SU-DHL-6 (cell line): ENCODE measurements around the gene BRSK1.

Experiments
- H2AFZ ChIP-seq: fragments of 200-600 bp; sonication (generic); 2 replicates; pipeline ENCODE4 v1.6.1; 2014; ENCODE audit warnings: low read depth, mild to moderate bottlenecking, moderate library complexity, mixed read lengths, antibody characterized with exemption, low read length; ENCODE audit not compliant: severe bottlenecking
- H3F3A ChIP-seq: fragments of 200-600 bp; shearing (Covaris generic); 2 replicates; pipeline ENCODE4 v1.6.0; 2016; ENCODE audit warnings: antibody characterized with exemption, mild to moderate bottlenecking; ENCODE audit not compliant: insufficient read depth
- H3K27ac ChIP-seq: fragments of 200-600 bp; sonication (generic); 2 replicates; pipeline ENCODE4 v1.5.1; 2016; ENCODE audit warnings: low read depth, mild to moderate bottlenecking, low read length, moderate library complexity, mixed read lengths
- H3K27me3 ChIP-seq: fragments of 200-600 bp; sonication (generic), shearing (Covaris generic); 2 replicates; pipeline ENCODE4 v1.6.0; 2014; ENCODE audit warnings: mild to moderate bottlenecking, low read length
- H3K36me3 ChIP-seq: fragments of 200-600 bp; sonication (generic); 2 replicates; pipeline ENCODE4 v1.6.1; 2014; ENCODE audit warnings: mild to moderate bottlenecking, low read length, mixed read lengths
- H3K4me2 ChIP-seq: fragments of 300-600, 200-600 bp; shearing (Covaris generic), sonication (generic); 2 replicates; pipeline ENCODE4 v1.6.0; 2014; ENCODE audit warnings: low read length, low read depth, mild to moderate bottlenecking; ENCODE audit not compliant: poor library complexity, severe bottlenecking
- H3K4me3 ChIP-seq: fragments of 200-600 bp; sonication (generic); 2 replicates; pipeline ENCODE4 v1.5.1; 2014; ENCODE audit warnings: antibody characterized with exemption, low read length, mild to moderate bottlenecking, mixed read lengths; ENCODE audit not compliant: insufficient read depth, poor library complexity, severe bottlenecking
- H3K79me2 ChIP-seq: fragments of 200-600 bp; sonication (generic); 2 replicates; pipeline ENCODE4 v1.6.1; 2014; ENCODE audit warnings: mild to moderate bottlenecking, low read length, moderate library complexity; ENCODE audit not compliant: insufficient read depth
- H3K9ac ChIP-seq: fragments of 200-600 bp; sonication (generic); 2 replicates; pipeline ENCODE4 v1.7.0; 2014; ENCODE audit warnings: mild to moderate bottlenecking, low read length
- H3K9me2 ChIP-seq: fragments of 200-600 bp; sonication (generic); replicated peaks from 2 replicates; pipeline ENCODE4 v1.6.1; 2014; ENCODE audit warnings: low read length; ENCODE audit not compliant: insufficient read depth
- H3K9me3 ChIP-seq: fragments of 200-600 bp; sonication (generic); 2 replicates; pipeline ENCODE4 v1.6.1; 2014; ENCODE audit warnings: low read length, mixed read lengths; ENCODE audit not compliant: insufficient read depth
- H4K20me1 ChIP-seq: fragments of 200-600 bp; sonication (generic); 2 replicates; pipeline ENCODE4 v1.6.1; 2014; ENCODE audit warnings: low read depth, mild to moderate bottlenecking, antibody characterized with exemption, low read length, moderate library complexity, mixed read lengths
- EZH2phosphoT487 ChIP-seq: fragments of 200-600 bp; sonication (generic), shearing (Covaris generic); conservative IDR thresholded peaks from 2 replicates; pipeline ENCODE4 v1.6.1; 2018; ENCODE audit warnings: mild to moderate bottlenecking, antibody characterized with exemption, low read length, moderate library complexity, mixed read lengths
- TF ChIP-seq, protein P1 (sequence below): fragments of 200-600 bp; sonication (generic); IDR thresholded peaks from one replicate; pipeline ENCODE4 v1.5.1; 2017; ENCODE audit warnings: antibody characterized with exemption, mild to moderate bottlenecking, low read length, moderate library complexity; ENCODE audit not compliant: insufficient read depth, poor library complexity, severe bottlenecking

Gene BRSK1

GRCh38 chr19:55345818-55346724 lies 62.3 kb downstream of the BRSK1 start:
- no peaks in the 10 kb centered on the region for H3K9me3 ChIP-seq
- H3K4me3 ChIP-seq = no peak overlapping the region
- H3F3A ChIP-seq = no peaks in the 10 kb centered on the region
- no peak overlapping the region for H2AFZ ChIP-seq
- no peaks in the 10 kb centered on the region for H3K9me2 ChIP-seq
- H4K20me1 ChIP-seq = no peaks in the 10 kb centered on the region
- no peak overlapping the region for H3K27ac ChIP-seq
- H3K27me3 ChIP-seq = no peaks in the 10 kb centered on the region
- no peak overlapping the region for H3K4me2 ChIP-seq
- H3K36me3 ChIP-seq = no peaks in the 10 kb centered on the region
- no peaks in the 10 kb centered on the region for H3K79me2 ChIP-seq
- TF ChIP-seq, protein P1, sequence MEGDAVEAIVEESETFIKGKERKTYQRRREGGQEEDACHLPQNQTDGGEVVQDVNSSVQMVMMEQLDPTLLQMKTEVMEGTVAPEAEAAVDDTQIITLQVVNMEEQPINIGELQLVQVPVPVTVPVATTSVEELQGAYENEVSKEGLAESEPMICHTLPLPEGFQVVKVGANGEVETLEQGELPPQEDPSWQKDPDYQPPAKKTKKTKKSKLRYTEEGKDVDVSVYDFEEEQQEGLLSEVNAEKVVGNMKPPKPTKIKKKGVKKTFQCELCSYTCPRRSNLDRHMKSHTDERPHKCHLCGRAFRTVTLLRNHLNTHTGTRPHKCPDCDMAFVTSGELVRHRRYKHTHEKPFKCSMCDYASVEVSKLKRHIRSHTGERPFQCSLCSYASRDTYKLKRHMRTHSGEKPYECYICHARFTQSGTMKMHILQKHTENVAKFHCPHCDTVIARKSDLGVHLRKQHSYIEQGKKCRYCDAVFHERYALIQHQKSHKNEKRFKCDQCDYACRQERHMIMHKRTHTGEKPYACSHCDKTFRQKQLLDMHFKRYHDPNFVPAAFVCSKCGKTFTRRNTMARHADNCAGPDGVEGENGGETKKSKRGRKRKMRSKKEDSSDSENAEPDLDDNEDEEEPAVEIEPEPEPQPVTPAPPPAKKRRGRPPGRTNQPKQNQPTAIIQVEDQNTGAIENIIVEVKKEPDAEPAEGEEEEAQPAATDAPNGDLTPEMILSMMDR = no peak
- TF ChIP-seq EZH2phosphoT487 = no peak
- H3K9ac ChIP-seq = no peak overlapping the region

GRCh38 chr19:55346725-55347441 lies 63.1 kb downstream of the BRSK1 start:
- Histone ChIP-seq H3K9me3 (no peaks in the 10 kb centered on the region), H3K79me2 (no peaks in the 10 kb centered on the region), H3K27ac (no peak overlapping the region), H3K27me3 (no peaks in the 10 kb centered on the region), H4K20me1 (no peaks in the 10 kb centered on the region), H3K9me2 (no peaks in the 10 kb centered on the region), H3K36me3 (no peaks in the 10 kb centered on the region), H2AFZ (no peak overlapping the region), H3F3A (no peaks in the 10 kb centered on the region), H3K4me3 (no peak overlapping the region), H3K4me2 (no peak overlapping the region), H3K9ac (no peak overlapping the region)
- TF ChIP-seq, protein P1 = no peak
- no peak for TF ChIP-seq EZH2phosphoT487

DNA sequence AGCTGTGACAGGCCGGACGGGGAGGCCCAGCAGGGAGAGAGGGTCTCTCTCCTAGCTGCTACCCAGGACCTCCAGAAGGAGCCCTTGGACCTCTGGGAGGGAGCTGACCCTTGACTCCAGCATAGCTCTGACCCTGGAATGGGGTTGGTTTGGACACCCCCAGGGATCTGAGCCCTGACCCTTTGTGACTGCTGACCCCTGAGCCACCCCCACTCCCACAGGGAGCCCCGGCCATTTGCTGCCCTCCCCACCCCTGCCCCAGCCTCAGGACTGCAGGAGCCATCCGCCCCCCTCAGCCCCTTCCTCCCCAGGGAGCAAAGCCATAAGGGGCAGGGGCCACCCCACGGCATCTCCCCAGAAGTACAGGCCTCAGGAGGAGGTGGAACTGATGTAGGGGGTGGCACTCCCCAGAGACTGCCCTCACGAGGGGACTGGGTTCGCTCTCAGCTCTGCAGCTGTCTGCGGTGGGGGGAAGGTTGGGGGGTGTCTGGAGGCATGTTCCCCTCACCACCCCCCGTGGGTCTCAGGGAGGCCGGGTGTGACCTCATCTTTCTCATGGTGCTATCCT lies 63.7 kb downstream of the BRSK1 start:
- Histone ChIP-seq H3K4me2 (no peak overlapping the region), H3K4me3 (no peak overlapping the region), H3K79me2 (no peaks in the 10 kb centered on the region), H2AFZ (no peak overlapping the region), H3K9me3 (no peaks in the 10 kb centered on the region), H3K36me3 (no peaks in the 10 kb centered on the region), H3K27ac (no peak overlapping the region), H4K20me1 (no peaks in the 10 kb centered on the region), H3K27me3 (no peaks in the 10 kb centered on the region), H3K9me2 (no peaks in the 10 kb centered on the region), H3K9ac (no peak overlapping the region), H3F3A (no peaks in the 10 kb centered on the region)
- TF ChIP-seq, protein P1 = no peak
- TF ChIP-seq EZH2phosphoT487 = no peak
